ENCODE results near the gene MORN1. TPM values are rescaled to one million over a fixed set of nuclear protein-coding genes. Genes with fewer than 3 reads are reported as not detected.

The MORN1 gene
- total RNA-seq, 4 donors from 2014 or later = 4.9 to 21.5 (median 15.9) TPM

GRCh38 chr1:2428490-2428889, 37.1 kb upstream of the MORN1 start:
- no peaks in the 10 kb centered on the region for H3K4me1 ChIP-seq
- H3K9me3 ChIP-seq = peaks cover 0 to 11% (median 1%) of the 10 kb centered on the region in 4 donors
- TF ChIP-seq CTCF (IDR thresholded peaks at IDR 0.05) (no peak), POLR2A (IDR thresholded peaks at IDR 0.05) (no peak)
- H3K36me3 ChIP-seq = no peaks in the 10 kb centered on the region
- no peak overlapping the region for H3K4me3 ChIP-seq
- H3K27me3 ChIP-seq = no peaks in the 10 kb centered on the region
- DNase-seq = no peak
- H3K27ac ChIP-seq = no peak overlapping the region

- no peak for TF ChIP-seq POLR2A (IDR thresholded peaks at IDR 0.05)
- TF ChIP-seq CTCF (IDR thresholded peaks at IDR 0.05) = no peak
- no peak overlapping the region for H3K4me3 ChIP-seq
- no peak overlapping the region for H3K27ac ChIP-seq
Observed at GRCh38 chr1:2427976-2428375, 36.6 kb upstream of the MORN1 start.

GRCh38 chr1:2427051-2427450, 35.7 kb upstream of the MORN1 start:
- TF ChIP-seq CTCF (IDR thresholded peaks at IDR 0.05) = no peak
- TF ChIP-seq POLR2A (IDR thresholded peaks at IDR 0.05) = no peak
- Histone ChIP-seq H3K9me3 (peaks cover 0 to 14% (median 4%) of the 10 kb centered on the region in 4 donors), H3K4me3 (no peak overlapping the region), H3K27me3 (no peaks in the 10 kb centered on the region), H3K36me3 (no peaks in the 10 kb centered on the region), H3K27ac (no peak overlapping the region), H3K4me1 (no peaks in the 10 kb centered on the region)
- DNase-seq = no peak

More at GRCh38 chr1:2427976-2428375, 36.6 kb upstream of the MORN1 start:
- H3K9me3 ChIP-seq = peaks cover 0 to 14% (median 4%) of the 10 kb centered on the region in 4 donors
- no peaks in the 10 kb centered on the region for H3K4me1 ChIP-seq
- no peaks in the 10 kb centered on the region for H3K27me3 ChIP-seq
- no peak for DNase-seq
- no peaks in the 10 kb centered on the region for H3K36me3 ChIP-seq

GRCh38 chr1:2426540-2426939, 35.2 kb upstream of the MORN1 start:
- Histone ChIP-seq H3K9me3 (peaks cover 0 to 14% (median 4%) of the 10 kb centered on the region in 4 donors), H3K27ac (no peak overlapping the region), H3K4me3 (no peak overlapping the region), H3K27me3 (no peaks in the 10 kb centered on the region), H3K4me1 (no peaks in the 10 kb centered on the region), H3K36me3 (no peaks in the 10 kb centered on the region)
- no peak for TF ChIP-seq CTCF (IDR thresholded peaks at IDR 0.05)
- no peak for TF ChIP-seq POLR2A (IDR thresholded peaks at IDR 0.05)
- no peak for DNase-seq

GRCh38 chr1:2425892-2426291, 34.5 kb upstream of the MORN1 start:
- TF ChIP-seq CTCF (IDR thresholded peaks at IDR 0.05) (no peak), POLR2A (IDR thresholded peaks at IDR 0.05) (no peak)
- no peaks in the 10 kb centered on the region for H3K36me3 ChIP-seq
- H3K27me3 ChIP-seq = no peaks in the 10 kb centered on the region

GRCh38 chr1:2422523-2422922, 31.2 kb upstream of the MORN1 start:
- H3K27ac ChIP-seq = no peak overlapping the region
- no peak overlapping the region for H3K4me3 ChIP-seq
- H3K9me3 ChIP-seq = peaks cover 0 to 8% (median 2%) of the 10 kb centered on the region in 4 donors
- no peak for DNase-seq
- no peaks in the 10 kb centered on the region for H3K4me1 ChIP-seq
- H3K36me3 ChIP-seq = no peaks in the 10 kb centered on the region
- no peaks in the 10 kb centered on the region for H3K27me3 ChIP-seq
- TF ChIP-seq CTCF (IDR thresholded peaks at IDR 0.05) (no peak), POLR2A (IDR thresholded peaks at IDR 0.05) (no peak)

More at GRCh38 chr1:2425892-2426291, 34.5 kb upstream of the MORN1 start:
- Histone ChIP-seq H3K4me3 (no peak overlapping the region), H3K9me3 (peaks cover 0 to 14% (median 4%) of the 10 kb centered on the region in 4 donors), H3K4me1 (no peaks in the 10 kb centered on the region), H3K27ac (no peak overlapping the region)
- DNase-seq = no peak
